CD14-positive monocyte (primary cell): ENCODE data around the gene IKZF2. TPM values are rescaled to one million over a fixed set of nuclear protein-coding genes. Genes with fewer than 3 reads are reported as not detected.

Source experiments
- DNase-seq, 3 donors: peaks; one replicate each; pipeline ENCODE4 v3.0.0-alpha.2; 2011 to 2022
- H2AFZ ChIP-seq: 2 replicates; pipeline ENCODE4 v1.6.0; 2012; ENCODE audit warnings: mild to moderate bottlenecking, low read depth, low read length, inconsistent platforms; ENCODE audit not compliant: insufficient read depth, poor library complexity, severe bottlenecking
- H3K27ac ChIP-seq, 2 donors: 1 replicate in 1 of 2; 2 replicates in 1 of 2; pipeline ENCODE4 v1.5.1; 2012 to 2013; ENCODE audit warnings: low read length in 2 of 2, control low read depth in 1 of 2, inconsistent platforms in 1 of 2, low read depth in 1 of 2, mild to moderate bottlenecking in 1 of 2
- H3K27me3 ChIP-seq, 2 donors: one replicate each; pipeline versions ENCODE4 v1.6.0 to v1.6.1; 2011 to 2013; ENCODE audit warnings: low read length in 2 of 2; ENCODE audit not compliant: control insufficient read depth in 2 of 2, insufficient read depth in 2 of 2
- H3K36me3 ChIP-seq, 2 donors: replicated peaks in 1 of 2; 1 replicate in 1 of 2; 2 replicates in 1 of 2; pipeline versions ENCODE4 v1.5.1 to v1.6.1; 2012 to 2013; ENCODE audit warnings: low read length in 2 of 2, control low read depth in 1 of 2, inconsistent platforms in 1 of 2, mild to moderate bottlenecking in 1 of 2; ENCODE audit not compliant: insufficient read depth in 2 of 2, control insufficient read depth in 1 of 2
- H3K4me1 ChIP-seq, 2 donors: 1 replicate in 1 of 2; 2 replicates in 1 of 2; pipeline versions ENCODE4 v1.5.1 to v1.6.1; 2012 to 2013; ENCODE audit warnings: low read length in 2 of 2, control low read depth in 1 of 2, inconsistent platforms in 1 of 2, mild to moderate bottlenecking in 1 of 2, moderate library complexity in 1 of 2; ENCODE audit not compliant: insufficient read depth in 2 of 2, control insufficient read depth in 1 of 2
- H3K4me2 ChIP-seq: replicated peaks from 2 replicates; pipeline ENCODE3; 2012; ENCODE audit warnings: low read length, moderate library complexity, mild to moderate bottlenecking; ENCODE audit not compliant: poor library complexity, severe bottlenecking; ENCODE audit errors: extremely low read depth
- H3K4me3 ChIP-seq, 3 experiments: fragments of 200-600 bp in 1 of 3; sonication (generic) in 1 of 3; replicated peaks in 1 of 3; 1 replicate in 2 of 3; 2 replicates in 1 of 3; pipeline ENCODE4 v1.5.1; 2011 to 2013; ENCODE audit warnings: low read length in 3 of 3, mild to moderate bottlenecking in 3 of 3, control low read depth in 2 of 3, low read depth in 2 of 3, inconsistent platforms in 1 of 3, moderate library complexity in 1 of 3
- H3K79me2 ChIP-seq: 2 replicates; pipeline ENCODE4 v1.6.0; 2012; ENCODE audit warnings: mild to moderate bottlenecking, control low read depth, inconsistent platforms, low read length, moderate library complexity; ENCODE audit not compliant: insufficient read depth
- H3K9ac ChIP-seq: 2 replicates; pipeline ENCODE4 v1.6.0; 2017; ENCODE audit warnings: low read length, mild to moderate bottlenecking; ENCODE audit not compliant: insufficient read depth, poor library complexity, severe bottlenecking
- H3K9me3 ChIP-seq, 2 donors: replicated peaks in 1 of 2; 1 replicate in 1 of 2; 2 replicates in 1 of 2; pipeline versions ENCODE4 v1.5.1 to v1.6.1; 2012 to 2013; ENCODE audit warnings: low read length in 2 of 2, control low read depth in 1 of 2; ENCODE audit not compliant: control insufficient read depth in 1 of 2, insufficient read depth in 1 of 2
- H4K20me1 ChIP-seq: 2 replicates; pipeline ENCODE4 v1.6.0; 2012; ENCODE audit warnings: mild to moderate bottlenecking, low read length, control low read depth, moderate library complexity; ENCODE audit not compliant: insufficient read depth
- H3K27ac Mint-ChIP-seq, 7 donors: one replicate each; pipeline ENCODE4 v1.8.0; 2020; ENCODE audit warnings: mild to moderate bottlenecking in 7 of 7, mixed read lengths in 7 of 7, moderate library complexity in 6 of 7, inconsistent platforms in 2 of 7
- H3K27me3 Mint-ChIP-seq, 3 donors: one replicate each; pipeline ENCODE4 v1.8.0; 2021 to 2022; ENCODE audit warnings: low read depth in 3 of 3, mild to moderate bottlenecking in 3 of 3, mixed read lengths in 3 of 3, moderate library complexity in 3 of 3, inconsistent platforms in 1 of 3
- H3K36me3 Mint-ChIP-seq, 2 donors: one replicate each; pipeline ENCODE4 v1.8.0; 2020; ENCODE audit warnings: mixed read lengths in 2 of 2, inconsistent platforms in 1 of 2, mild to moderate bottlenecking in 1 of 2
- H3K4me1 Mint-ChIP-seq: one replicate; pipeline ENCODE4 v1.8.0; 2020; ENCODE audit warnings: mild to moderate bottlenecking, mixed read lengths
- H3K4me3 Mint-ChIP-seq, 2 donors: one replicate each; pipeline ENCODE4 v1.8.0; 2020; ENCODE audit warnings: mild to moderate bottlenecking in 2 of 2, mixed read lengths in 2 of 2, moderate library complexity in 1 of 2
- H3K9me3 Mint-ChIP-seq, 7 donors: one replicate each; pipeline ENCODE4 v1.8.0; 2020 to 2022; ENCODE audit warnings: mixed read lengths in 7 of 7, mild to moderate bottlenecking in 6 of 7, moderate library complexity in 6 of 7, inconsistent platforms in 2 of 7
- WGBS: methylation state at CpG from one replicate; pipeline ENCODE4 v1.1.5; 2013; ENCODE audit warnings: missing lambda C conversion rate; ENCODE audit not compliant: insufficient coverage; 5-methylcytosine and 5-hydroxymethylcytosine counted together
- intact Hi-C, 2 donors: fragments of 100-400 bp; cut with micrococcal nuclease; formaldehyde crosslinking; loops; one replicate each; pipeline versions ENCODE4 v1.15.0 to v1.15.1; 2023
- polyA plus RNA-seq, 3 donors: library from polyadenylated mRNA; depleted of rRNA in 1 of 3; unstranded in 2 of 3; stranded (reverse) in 1 of 3; fragments of 300-500 nt in 2 of 3; fragments of >200 nt in 1 of 3; fragmentation: Illumina TruSeq in 2 of 3; gene quantifications; 1 replicate in 2 of 3; 2 replicates in 1 of 3; pipeline ENCODE4 v1.2.3, GENCODE V29; 2012 to 2021
- TF ChIP-seq, protein P1 (sequence below): fragments of 200-600 bp; IDR thresholded peaks from one replicate; pipeline ENCODE4 v1.8.0; 2022; ENCODE audit warnings: antibody characterized with exemption, mild to moderate bottlenecking

The IKZF2 gene
- polyA plus RNA-seq, 3 donors = 0.10 to 0.12 (median 0.11) TPM

- intact Hi-C loops = no loop called here
- Histone ChIP-seq H3K9me3 (no peaks in the 10 kb centered on the region), H2AFZ (no peak overlapping the region), H4K20me1 (no peaks in the 10 kb centered on the region), H3K4me3 (no peak overlapping the region), H3K4me1 (no peaks in the 10 kb centered on the region), H3K9ac (no peak overlapping the region), H3K27me3 (no peaks in the 10 kb centered on the region), H3K4me2 (no peak overlapping the region), H3K79me2 (no peaks in the 10 kb centered on the region), H3K27ac (no peak overlapping the region), H3K36me3 (no peaks in the 10 kb centered on the region)
- Mint-ChIP-seq H3K4me1 (no peaks in the 10 kb centered on the region), H3K4me3 (no peak overlapping the region), H3K27me3 (peaks cover 0 to 2% (median 0%) of the 10 kb centered on the region in 3 donors), H3K9me3 (peaks cover 0 to 4% (median 0%) of the 10 kb centered on the region in 7 donors), H3K27ac (no peak overlapping the region), H3K36me3 (no peaks in the 10 kb centered on the region)
- DNase-seq = no peak
- no CpG with 5 or more reads among the region's 7 CpGs for WGBS
- TF ChIP-seq, protein P1, sequence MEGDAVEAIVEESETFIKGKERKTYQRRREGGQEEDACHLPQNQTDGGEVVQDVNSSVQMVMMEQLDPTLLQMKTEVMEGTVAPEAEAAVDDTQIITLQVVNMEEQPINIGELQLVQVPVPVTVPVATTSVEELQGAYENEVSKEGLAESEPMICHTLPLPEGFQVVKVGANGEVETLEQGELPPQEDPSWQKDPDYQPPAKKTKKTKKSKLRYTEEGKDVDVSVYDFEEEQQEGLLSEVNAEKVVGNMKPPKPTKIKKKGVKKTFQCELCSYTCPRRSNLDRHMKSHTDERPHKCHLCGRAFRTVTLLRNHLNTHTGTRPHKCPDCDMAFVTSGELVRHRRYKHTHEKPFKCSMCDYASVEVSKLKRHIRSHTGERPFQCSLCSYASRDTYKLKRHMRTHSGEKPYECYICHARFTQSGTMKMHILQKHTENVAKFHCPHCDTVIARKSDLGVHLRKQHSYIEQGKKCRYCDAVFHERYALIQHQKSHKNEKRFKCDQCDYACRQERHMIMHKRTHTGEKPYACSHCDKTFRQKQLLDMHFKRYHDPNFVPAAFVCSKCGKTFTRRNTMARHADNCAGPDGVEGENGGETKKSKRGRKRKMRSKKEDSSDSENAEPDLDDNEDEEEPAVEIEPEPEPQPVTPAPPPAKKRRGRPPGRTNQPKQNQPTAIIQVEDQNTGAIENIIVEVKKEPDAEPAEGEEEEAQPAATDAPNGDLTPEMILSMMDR = no peak
Measured at GRCh38 chr2:213015387-213016165, 135.8 kb downstream of the IKZF2 start.

GRCh38 chr2:213013979-213014378 is 137.4 kb downstream of the IKZF2 start:
- Histone ChIP-seq H3K27me3 (no peaks in the 10 kb centered on the region), H3K9ac (no peak overlapping the region), H3K9me3 (no peaks in the 10 kb centered on the region), H2AFZ (no peak overlapping the region), H3K27ac (no peak overlapping the region), H3K4me1 (no peaks in the 10 kb centered on the region), H4K20me1 (no peaks in the 10 kb centered on the region), H3K4me2 (no peak overlapping the region), H3K36me3 (no peaks in the 10 kb centered on the region), H3K4me3 (no peak overlapping the region), H3K79me2 (no peaks in the 10 kb centered on the region)
- WGBS = no CpG with 5 or more reads among the region's 2 CpGs
- H3K4me3 Mint-ChIP-seq = no peak overlapping the region
- intact Hi-C loops = no loop called here
- H3K27me3 Mint-ChIP-seq = peaks cover 0 to 2% (median 0%) of the 10 kb centered on the region in 3 donors
- peaks cover 0 to 3% (median 0%) of the 10 kb centered on the region in 7 donors for H3K9me3 Mint-ChIP-seq
- no peak for DNase-seq
- no peaks in the 10 kb centered on the region for H3K36me3 Mint-ChIP-seq
- H3K4me1 Mint-ChIP-seq = no peaks in the 10 kb centered on the region
- H3K27ac Mint-ChIP-seq = no peak overlapping the region
- TF ChIP-seq, protein P1 = no peak
